RPMI8226 (cell line): ENCODE results near the gene PHETA1.
"Not testable (repeated sequence)": the region's sequence is repeated elsewhere in the genome, so short reads cannot be mapped to it uniquely, and the experiment has no call there.

Experiments
- DNase-seq: peaks from one replicate; pipeline ENCODE4 v3.0.0-alpha.2; 2015

Gene PHETA1

GRCh38 chr12:111347891-111348644 is 20.8 kb downstream of the PHETA1 start:
- DNase-seq = no peak

- DNase-seq = no peak
Observed at GRCh38 chr12:111344254-111344875, 24.5 kb downstream of the PHETA1 start.

- DNase-seq = no peak
Observed at GRCh38 chr12:111343181-111343580, 25.7 kb downstream of the PHETA1 start.

- no peak for DNase-seq
Observed at GRCh38 chr12:111342376-111342775, 26.5 kb downstream of the PHETA1 start.

- no peak for DNase-seq
Observed at GRCh38 chr12:111341426-111342065, 27.3 kb downstream of the PHETA1 start.

- DNase-seq = not testable (repeated sequence)
Observed at GRCh38 chr12:111340680-111341079, 28.2 kb downstream of the PHETA1 start.

- DNase-seq = no peak
Observed at GRCh38 chr12:111340231-111340630, 28.7 kb downstream of the PHETA1 start.

- no peak for DNase-seq
Observed at GRCh38 chr12:111339321-111339938, 29.5 kb downstream of the PHETA1 start.

GRCh38 chr12:111338096-111338495 is 30.8 kb downstream of the PHETA1 start:
- no peak for DNase-seq

- no peak for DNase-seq
Observed at GRCh38 chr12:111337371-111337770, 31.5 kb downstream of the PHETA1 start.

GRCh38 chr12:111336411-111336810 is 32.5 kb downstream of the PHETA1 start:
- not testable (repeated sequence) for DNase-seq

- no peak for DNase-seq
Observed at GRCh38 chr12:111335811-111336210, 33.1 kb downstream of the PHETA1 start.

- DNase-seq = not testable (repeated sequence)
Observed at GRCh38 chr12:111335301-111335700, 33.6 kb downstream of the PHETA1 start.

- DNase-seq = no peak
Observed at GRCh38 chr12:111334393-111334915, 34.4 kb downstream of the PHETA1 start.

- peak; percentile 34 for DNase-seq
Observed at GRCh38 chr12:111330800-111331752, 37.8 kb downstream of the PHETA1 start.

- DNase-seq = no peak
Observed at GRCh38 chr12:111328138-111328537, 40.8 kb downstream of the PHETA1 start.

- no peak for DNase-seq
Observed at GRCh38 chr12:111327474-111327873, 41.4 kb downstream of the PHETA1 start.

- peak; percentile 94 for DNase-seq
Observed at GRCh38 chr12:111322336-111323250, 46.3 kb downstream of the PHETA1 start.

- DNase-seq = no peak
Observed at GRCh38 chr12:111321317-111321716, 47.6 kb downstream of the PHETA1 start.

GRCh38 chr12:111320258-111321050 is 48.4 kb downstream of the PHETA1 start:
- DNase-seq = no peak
